Stimulated activated naive B cell treated with anti-CD40 and anti-IgM and Interleukin-4, amounts not matched to agents 10 μg/mL and 1 μg/mL and 100 μg/mL, for 72 hours (primary cell): Measurements from ENCODE around the gene CPT1C.

ENCODE experiments used
- ATAC-seq, 2 donors: fragments of 150-1000 bp; cut with Tn5 transposase; replicated peaks; 2 replicates each; pipeline ENCODE4 v1.10.0; 2021; ENCODE audit warnings: moderate library complexity in 1 of 2
- DNase-seq: peaks from one replicate; pipeline ENCODE4 v3.0.0; 2021
- H3K27ac Mint-ChIP-seq: one replicate; pipeline ENCODE4 v1.8.0; 2022; ENCODE audit warnings: mild to moderate bottlenecking, mixed read lengths
- H3K27me3 Mint-ChIP-seq, 2 donors: one replicate each; pipeline ENCODE4 v1.8.0; 2022; ENCODE audit warnings: mixed read lengths in 2 of 2
- H3K36me3 Mint-ChIP-seq, 2 donors: one replicate each; pipeline ENCODE4 v1.8.0; 2022; ENCODE audit warnings: mixed read lengths in 2 of 2, mild to moderate bottlenecking in 1 of 2
- H3K4me1 Mint-ChIP-seq, 2 donors: one replicate each; pipeline ENCODE4 v1.8.0; 2022; ENCODE audit warnings: mixed read lengths in 2 of 2, mild to moderate bottlenecking in 1 of 2
- H3K4me3 Mint-ChIP-seq, 2 donors: one replicate each; pipeline ENCODE4 v1.8.0; 2022; ENCODE audit warnings: mild to moderate bottlenecking in 2 of 2, mixed read lengths in 2 of 2, moderate library complexity in 1 of 2
- H3K9me3 Mint-ChIP-seq, 2 donors: one replicate each; pipeline ENCODE4 v1.8.0; 2022; ENCODE audit warnings: mixed read lengths in 2 of 2, mild to moderate bottlenecking in 1 of 2

The CPT1C gene

GRCh38 chr19:49683814-49684250, 7.1 kb upstream of the CPT1C start:
- Mint-ChIP-seq H3K27me3 (no peaks in the 10 kb centered on the region), H3K9me3 (no peaks in the 10 kb centered on the region), H3K4me3 (no peak overlapping the region), H3K27ac (peak overlapping the region; percentile 62), H3K36me3 (peaks cover 47 to 64% of the 10 kb centered on the region in 2 donors), H3K4me1 (peaks cover 39 to 57% of the 10 kb centered on the region in 2 donors)
- no peak for DNase-seq
- no peak for ATAC-seq

- Mint-ChIP-seq H3K4me1 (peaks cover 39 to 57% of the 10 kb centered on the region in 2 donors), H3K27ac (peak overlapping the region; percentile 56), H3K4me3 (no peak overlapping the region), H3K9me3 (no peaks in the 10 kb centered on the region), H3K27me3 (no peaks in the 10 kb centered on the region), H3K36me3 (peaks cover 51 to 70% of the 10 kb centered on the region in 2 donors)
- ATAC-seq (peak in 1 of 2 donors; percentile 25), DNase-seq (no peak)
These were observed 6.5 kb upstream of the CPT1C start for GRCh38 chr19:49684251-49684982.

GRCh38 chr19:49684983-49685553, 5.8 kb upstream of the CPT1C start:
- Mint-ChIP-seq H3K27me3 (peaks cover 4 to 6% of the 10 kb centered on the region in 2 donors), H3K4me1 (peaks cover 38 to 57% of the 10 kb centered on the region in 2 donors), H3K27ac (peak overlapping the region; percentile 65), H3K36me3 (peaks cover 55 to 70% of the 10 kb centered on the region in 2 donors), H3K9me3 (no peaks in the 10 kb centered on the region), H3K4me3 (no peak overlapping the region)
- DNase-seq (no peak), ATAC-seq (no peak)

GRCh38 chr19:49685845-49686332, 5.0 kb upstream of the CPT1C start:
- no peak for DNase-seq
- H3K9me3 Mint-ChIP-seq: no peaks in the 10 kb centered on the region
- peaks cover 12 to 14% of the 10 kb centered on the region in 2 donors for H3K27me3 Mint-ChIP-seq
- ATAC-seq: no peak
- peak overlapping the region; percentile 65 for H3K27ac Mint-ChIP-seq
- peaks cover 57 to 73% of the 10 kb centered on the region in 2 donors for H3K36me3 Mint-ChIP-seq
- H3K4me1 Mint-ChIP-seq: peaks cover 38 to 57% of the 10 kb centered on the region in 2 donors
- no peak overlapping the region for H3K4me3 Mint-ChIP-seq

- Mint-ChIP-seq H3K9me3 (no peaks in the 10 kb centered on the region), H3K27me3 (peaks cover 18 to 21% of the 10 kb centered on the region in 2 donors), H3K36me3 (peaks cover 56 to 71% of the 10 kb centered on the region in 2 donors), H3K4me1 (peaks cover 38 to 58% of the 10 kb centered on the region in 2 donors), H3K4me3 (no peak overlapping the region), H3K27ac (peak overlapping the region; percentile 79)
- DNase-seq (no peak), ATAC-seq (no peak)
These were observed 4.3 kb upstream of the CPT1C start for GRCh38 chr19:49686503-49687088.

- H3K27me3 Mint-ChIP-seq: peaks cover 20 to 23% of the 10 kb centered on the region in 2 donors
- H3K27ac Mint-ChIP-seq: peak overlapping the region; percentile 79
- no peaks in the 10 kb centered on the region for H3K9me3 Mint-ChIP-seq
- H3K4me1 Mint-ChIP-seq: peaks cover 38 to 58% of the 10 kb centered on the region in 2 donors
- peaks cover 51 to 67% of the 10 kb centered on the region in 2 donors for H3K36me3 Mint-ChIP-seq
- ATAC-seq (no peak), DNase-seq (no peak)
- H3K4me3 Mint-ChIP-seq: no peak overlapping the region
These were observed 3.8 kb upstream of the CPT1C start for GRCh38 chr19:49687150-49687549.

GRCh38 chr19:49687566-49688316, 3.2 kb upstream of the CPT1C start:
- Mint-ChIP-seq H3K27ac (peak overlapping the region; percentile 20), H3K9me3 (no peaks in the 10 kb centered on the region), H3K4me3 (no peak overlapping the region), H3K4me1 (peaks cover 38 to 58% of the 10 kb centered on the region in 2 donors), H3K27me3 (peaks cover 20 to 29% of the 10 kb centered on the region in 2 donors), H3K36me3 (peaks cover 48 to 64% of the 10 kb centered on the region in 2 donors)
- ATAC-seq (no peak), DNase-seq (no peak)

GRCh38 chr19:49688531-49689132, 2.3 kb upstream of the CPT1C start:
- no peaks in the 10 kb centered on the region for H3K9me3 Mint-ChIP-seq
- peaks cover 26 to 38% of the 10 kb centered on the region in 2 donors for H3K27me3 Mint-ChIP-seq
- peak overlapping the region; percentile 10 for H3K27ac Mint-ChIP-seq
- peaks cover 38 to 56% of the 10 kb centered on the region in 2 donors for H3K4me1 Mint-ChIP-seq
- DNase-seq (no peak), ATAC-seq (no peak)
- H3K4me3 Mint-ChIP-seq: peak overlapping the region; percentile 17 to 23
- peaks cover 47 to 63% of the 10 kb centered on the region in 2 donors for H3K36me3 Mint-ChIP-seq

- Mint-ChIP-seq H3K9me3 (no peaks in the 10 kb centered on the region), H3K4me1 (peaks cover 33 to 49% of the 10 kb centered on the region in 2 donors), H3K27ac (peak within 1 kb of the TSS; percentile 51), H3K4me3 (peak within 1 kb of the TSS; percentile 73 to 76), H3K36me3 (peaks cover 39 to 55% of the 10 kb centered on the region in 2 donors), H3K27me3 (peaks cover 29 to 43% of the 10 kb centered on the region in 2 donors)
- ATAC-seq: peak; percentile 48 to 61
- no peak for DNase-seq
These were observed 1.5 kb upstream of the CPT1C start, which contains the start of gene ADM5 for GRCh38 chr19:49689133-49690078. Gene ADM5, plus strand, starts transcription at chr19:49689594. Its CDS starts 244 bp downstream, at chr19:49689838.

- peak; percentile 25 to 26 for ATAC-seq
- DNase-seq: no peak
- peaks cover 29 to 47% of the 10 kb centered on the region in 2 donors for H3K27me3 Mint-ChIP-seq
- H3K4me1 Mint-ChIP-seq: peaks cover 33 to 49% of the 10 kb centered on the region in 2 donors
- peak overlapping the region; percentile 73 to 76 for H3K4me3 Mint-ChIP-seq
- peaks cover 35 to 50% of the 10 kb centered on the region in 2 donors for H3K36me3 Mint-ChIP-seq
- H3K27ac Mint-ChIP-seq: peak overlapping the region; percentile 37
- no peaks in the 10 kb centered on the region for H3K9me3 Mint-ChIP-seq
These were observed 749 bp upstream of the CPT1C start for GRCh38 chr19:49690079-49690655.

- ATAC-seq (peak; percentile 34 to 48), DNase-seq (no peak)
- Mint-ChIP-seq H3K9me3 (no peaks in the 10 kb centered on the region), H3K27ac (peak overlapping the region; percentile 37), H3K27me3 (peaks cover 29 to 47% of the 10 kb centered on the region in 2 donors), H3K4me3 (peak overlapping the region; percentile 73 to 76), H3K4me1 (peaks cover 28 to 40% of the 10 kb centered on the region in 2 donors), H3K36me3 (peaks cover 27 to 39% of the 10 kb centered on the region in 2 donors)
These were observed 579 bp downstream of the CPT1C start for GRCh38 chr19:49691243-49692146.
